GM19468 (cell line): ENCODE measurements around the gene ANKUB1.

Source experiments
- ATAC-seq: cut with Tn5 transposase; IDR thresholded peaks from one replicate; pipeline ENCODE4 v1.9.1; 2021; ENCODE audit warnings: mild to moderate bottlenecking, moderate library complexity, moderate number of reproducible peaks; ENCODE audit not compliant: unreplicated experiment; ENCODE audit errors: extremely low read depth

ANKUB1 gene

DNA sequence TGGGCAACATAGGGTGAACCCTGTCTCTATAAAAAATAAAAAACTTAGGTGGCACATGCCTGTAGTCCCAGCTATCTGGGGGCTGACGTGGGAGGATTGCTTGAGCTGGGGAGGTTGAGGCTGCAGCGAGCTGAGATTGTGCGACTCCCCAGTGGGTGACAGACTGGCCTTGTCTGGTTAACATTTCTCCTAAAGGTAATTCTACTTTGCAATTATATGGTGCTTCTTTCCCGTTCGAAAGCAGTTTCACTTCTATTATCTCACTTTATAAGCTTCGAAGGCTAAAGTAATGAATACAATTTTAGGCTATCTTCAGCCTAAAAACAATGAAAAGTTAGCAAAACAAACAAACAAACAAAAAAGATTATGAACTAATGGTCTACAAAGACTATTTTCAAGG, 75.4 kb downstream of the ANKUB1 start:
- ATAC-seq, result no peak

DNA sequence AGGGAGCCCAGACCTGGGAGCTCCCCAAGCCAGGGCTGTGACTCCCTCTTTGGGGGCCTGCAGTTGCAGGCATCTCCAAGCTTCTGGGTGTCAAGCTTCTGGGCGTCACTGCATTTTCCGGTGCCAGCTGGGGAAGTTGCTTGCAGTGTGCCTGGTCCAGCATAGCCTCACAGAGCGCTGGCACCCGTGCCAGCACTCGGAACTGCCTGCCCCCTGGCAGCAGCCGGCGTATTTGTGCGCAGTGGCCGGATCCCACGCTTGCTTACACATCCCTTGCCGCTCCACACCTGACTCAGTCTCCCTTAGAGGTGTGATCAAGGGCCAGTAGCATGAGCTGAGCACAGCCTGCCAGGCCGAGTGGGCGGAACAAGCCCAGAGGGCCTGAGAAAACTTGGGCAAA, 77.1 kb downstream of the ANKUB1 start:
- no peak for ATAC-seq

DNA sequence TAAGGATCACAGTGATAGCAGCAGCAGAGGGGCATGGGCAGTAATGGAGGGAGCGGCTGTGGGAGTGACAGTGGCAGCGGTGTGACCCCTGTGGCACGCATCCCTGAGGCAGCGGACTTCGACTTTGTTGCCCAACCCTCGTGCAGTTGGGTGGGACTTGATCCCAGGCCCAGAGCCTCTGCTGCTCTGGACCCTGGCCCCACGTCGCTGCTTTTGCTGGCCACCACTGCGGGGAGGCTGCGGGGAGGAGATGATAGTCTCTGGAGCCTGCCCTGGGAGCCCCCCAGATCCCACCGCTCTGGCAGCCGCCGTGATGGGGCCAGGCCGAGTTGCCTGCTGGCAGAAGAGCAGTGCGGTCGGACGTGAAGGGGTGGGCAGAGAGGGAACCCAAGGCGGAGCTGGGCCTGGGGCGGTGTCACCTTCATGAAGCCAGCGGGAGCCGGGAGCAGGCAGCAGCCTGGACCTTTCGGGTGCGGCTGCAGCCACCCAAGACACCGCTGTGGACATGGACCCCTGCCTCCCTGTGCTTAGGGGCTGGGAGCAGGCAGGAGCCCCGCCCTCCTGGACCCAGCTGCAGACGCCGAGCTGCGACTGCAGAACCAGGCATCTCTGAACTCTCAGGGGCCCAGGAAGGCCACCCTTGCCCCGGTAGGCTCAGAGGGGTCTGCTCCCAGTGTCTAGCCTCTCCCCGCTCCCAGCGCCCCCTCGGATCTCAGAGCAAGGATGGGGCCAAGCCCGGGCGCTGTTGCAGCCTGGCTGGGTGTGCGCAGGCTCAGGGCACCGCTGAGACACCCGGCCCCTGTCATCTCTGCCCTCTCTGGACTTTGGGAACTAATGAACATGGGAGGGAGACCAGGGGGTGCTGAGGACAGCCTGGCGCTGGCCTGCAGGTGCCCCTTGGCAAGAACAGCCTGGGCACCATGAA, 78.4 kb downstream of the ANKUB1 start:
- ATAC-seq, result no peak
